Measurements from ENCODE around the gene RPL12.

Gene RPL12

DNA sequence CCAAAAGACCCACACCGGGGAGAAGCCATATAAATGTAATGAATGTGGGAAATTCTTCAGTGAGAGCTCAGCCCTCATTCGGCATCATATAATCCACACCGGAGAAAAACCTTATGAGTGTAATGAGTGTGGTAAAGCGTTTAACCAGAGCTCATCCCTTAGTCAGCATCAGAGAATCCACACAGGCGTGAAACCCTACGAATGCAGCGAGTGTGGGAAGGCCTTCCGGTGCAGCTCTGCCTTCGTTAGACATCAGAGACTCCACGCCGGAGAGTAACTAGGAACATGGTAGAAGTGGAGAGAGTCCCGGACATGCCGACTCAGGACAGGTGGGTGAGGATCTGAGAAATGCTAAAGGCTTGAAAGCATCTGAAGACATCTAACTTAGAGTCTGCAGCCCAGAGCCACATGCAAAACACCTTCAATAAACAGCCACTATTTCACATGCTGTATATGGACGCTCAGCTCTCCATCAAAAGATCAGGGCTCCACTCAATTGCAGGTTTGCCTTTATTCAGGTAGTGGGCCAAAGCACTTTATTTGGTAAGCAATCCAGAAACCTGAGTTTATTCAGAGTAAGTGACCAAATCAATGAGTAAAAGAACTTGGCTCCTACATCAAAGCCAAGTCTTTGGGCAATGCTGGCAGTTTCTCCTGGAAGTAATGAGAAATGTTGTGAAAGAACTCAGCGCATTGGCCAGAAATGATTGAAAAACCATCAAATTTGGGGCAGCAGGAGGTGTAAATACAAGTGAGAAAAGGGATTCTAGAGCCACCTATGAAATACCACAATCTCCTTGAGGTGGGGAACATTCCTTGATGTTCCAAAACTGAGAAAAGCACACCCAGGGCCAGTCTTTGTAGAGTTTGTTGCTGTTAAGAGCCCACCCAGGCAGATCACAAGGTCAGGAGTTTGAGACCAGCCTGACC is 6.0 kb downstream of the RPL12 start:
- in situ Hi-C loops (cut with MboI; ENCODE audit: low sequenced_read_pairs), result no loop called here

DNA sequence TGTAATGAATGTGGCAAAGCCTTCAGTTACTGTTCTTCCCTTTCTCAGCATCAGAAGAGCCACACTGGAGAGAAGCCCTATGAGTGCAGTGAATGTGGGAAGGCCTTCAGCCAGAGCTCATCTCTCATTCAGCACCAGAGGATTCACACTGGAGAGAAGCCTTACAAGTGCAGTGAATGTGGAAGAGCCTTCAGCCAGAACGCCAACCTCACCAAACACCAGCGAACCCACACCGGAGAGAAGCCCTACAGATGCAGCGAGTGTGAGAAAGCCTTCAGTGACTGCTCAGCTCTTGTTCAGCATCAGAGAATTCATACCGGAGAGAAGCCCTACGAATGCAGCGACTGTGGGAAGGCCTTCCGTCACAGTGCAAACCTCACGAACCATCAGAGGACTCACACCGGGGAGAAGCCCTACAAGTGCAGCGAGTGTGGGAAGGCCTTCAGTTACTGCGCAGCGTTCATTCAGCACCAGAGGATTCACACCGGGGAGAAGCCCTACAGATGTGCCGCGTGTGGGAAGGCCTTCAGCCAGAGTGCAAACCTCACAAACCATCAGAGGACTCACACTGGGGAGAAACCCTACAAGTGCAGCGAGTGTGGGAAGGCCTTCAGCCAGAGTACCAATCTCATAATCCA is 6.8 kb downstream of the RPL12 start:
- in situ Hi-C loops (cut with MboI; ENCODE audit: low sequenced_read_pairs), result no loop called here

GRCh38 chr9:127438394-127438793 is 12.8 kb downstream of the RPL12 start:
- in situ Hi-C loops (cut with MboI; ENCODE audit: low sequenced_read_pairs), result no loop called here

DNA sequence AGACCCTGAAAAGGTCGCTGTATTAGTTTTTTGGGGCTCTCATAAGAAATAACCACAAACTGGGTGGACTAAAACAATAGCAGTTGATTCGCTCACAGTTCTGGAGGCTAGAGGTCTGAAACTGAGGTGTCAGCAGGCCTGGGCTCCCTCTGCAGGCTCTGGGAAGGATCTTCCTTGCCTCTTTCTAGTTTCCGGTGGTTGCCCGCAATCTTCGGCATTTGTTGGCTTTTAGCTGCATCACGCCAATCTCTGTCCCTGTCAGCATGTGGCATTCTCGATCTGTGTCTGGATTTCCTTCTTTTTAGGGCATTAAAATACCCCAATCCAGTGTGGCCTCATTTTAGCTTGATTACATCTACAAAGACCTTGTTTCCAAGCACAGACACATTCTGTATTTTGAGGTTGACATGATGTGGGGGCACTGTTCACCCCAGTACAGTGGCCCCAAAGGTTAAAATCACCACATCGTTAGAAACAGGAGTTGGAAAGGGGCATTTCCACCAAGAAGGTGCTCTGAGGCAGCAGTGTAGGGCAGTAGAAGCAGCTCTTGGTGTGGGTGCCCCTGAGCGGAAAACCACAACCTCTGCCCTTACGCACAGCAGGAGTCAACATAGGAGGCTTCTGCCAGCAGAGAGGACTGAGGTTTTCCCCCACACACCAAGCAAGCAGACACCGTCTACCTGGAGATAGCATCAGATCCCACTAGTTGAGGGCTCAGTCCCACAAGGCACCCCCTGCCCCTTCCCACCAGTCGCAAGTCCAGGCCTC is 13.5 kb downstream of the RPL12 start:
- in situ Hi-C loops (cut with MboI; ENCODE audit: low sequenced_read_pairs), result no loop called here

DNA sequence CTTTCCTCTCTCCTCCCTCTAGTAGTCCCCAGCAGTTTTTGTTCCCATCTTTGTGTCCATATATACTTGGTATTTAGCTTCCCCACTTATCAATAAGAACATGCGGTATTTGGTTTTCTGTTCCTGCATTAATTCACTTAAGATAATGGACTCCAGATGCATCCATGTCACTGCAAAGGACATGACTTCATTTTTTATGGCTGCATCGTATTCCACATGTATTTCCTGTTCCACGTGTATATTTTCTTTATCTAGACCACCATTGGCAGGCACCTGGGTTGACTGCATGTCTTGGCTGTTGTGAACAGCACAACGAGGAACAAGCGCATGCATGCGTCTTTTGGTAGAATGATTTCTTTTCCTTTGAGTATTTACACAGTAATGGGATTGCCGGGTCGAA is 20.8 kb downstream of the RPL12 start:
- in situ Hi-C loops (cut with MboI; ENCODE audit: low sequenced_read_pairs), result no loop called here

DNA sequence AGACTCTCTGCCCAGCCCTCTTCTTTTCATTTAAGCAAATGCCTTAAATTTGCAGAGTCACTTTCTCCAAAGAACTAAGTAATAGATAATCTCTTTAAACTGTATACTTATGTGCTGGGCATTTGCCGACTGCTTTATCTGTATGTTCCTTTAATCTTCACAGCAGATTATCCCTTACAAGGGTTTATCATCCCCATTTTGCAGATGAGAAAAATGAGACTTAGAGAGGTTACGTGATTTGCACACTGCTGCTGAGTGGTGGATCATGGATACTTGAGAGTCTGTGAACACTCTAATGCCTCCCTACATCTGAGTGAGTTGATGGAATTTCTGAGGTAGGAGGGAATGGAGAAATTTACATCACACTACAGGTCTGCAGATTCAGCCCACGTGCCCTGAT is 22.9 kb downstream of the RPL12 start:
- in situ Hi-C loops (cut with MboI; ENCODE audit: low sequenced_read_pairs), result no loop called here

DNA sequence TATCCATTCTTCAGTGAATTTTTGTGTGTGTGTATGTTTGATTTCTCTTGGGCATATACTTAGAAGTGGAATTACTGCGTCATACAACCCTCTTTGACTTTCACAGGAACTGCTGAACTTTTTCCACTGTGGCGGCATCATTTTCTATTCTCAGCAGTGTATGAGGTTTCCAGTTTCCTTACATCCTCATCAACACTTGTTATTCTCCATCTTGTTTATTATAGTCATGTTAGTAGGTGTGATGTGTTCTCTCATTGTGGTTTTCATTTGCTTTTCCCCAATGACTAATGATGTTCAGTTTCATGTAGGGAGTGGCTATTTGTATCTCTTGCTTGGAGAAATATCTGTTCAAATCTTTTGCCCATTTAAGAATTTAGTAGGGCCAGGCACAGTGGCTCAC is 24.4 kb downstream of the RPL12 start:
- in situ Hi-C loops (cut with MboI; ENCODE audit: low sequenced_read_pairs), result no loop called here

GRCh38 chr9:127424676-127424999 is 26.6 kb downstream of the RPL12 start:
- in situ Hi-C loops (cut with MboI; ENCODE audit: low sequenced_read_pairs), result no loop called here

GRCh38 chr9:127423934-127424675 is 27.1 kb downstream of the RPL12 start, which contains the start of gene ZNF79:
TSS of gene ZNF79 (plus strand) at chr9:127424382. CDS start at chr9:127424788, 406 bp downstream.
- in situ Hi-C loops (cut with MboI; ENCODE audit: low sequenced_read_pairs), result no loop called here

- in situ Hi-C loops (cut with MboI; ENCODE audit: low sequenced_read_pairs), result no loop called here
Measured at GRCh38 chr9:127423476-127423933, 27.7 kb downstream of the RPL12 start.

DNA sequence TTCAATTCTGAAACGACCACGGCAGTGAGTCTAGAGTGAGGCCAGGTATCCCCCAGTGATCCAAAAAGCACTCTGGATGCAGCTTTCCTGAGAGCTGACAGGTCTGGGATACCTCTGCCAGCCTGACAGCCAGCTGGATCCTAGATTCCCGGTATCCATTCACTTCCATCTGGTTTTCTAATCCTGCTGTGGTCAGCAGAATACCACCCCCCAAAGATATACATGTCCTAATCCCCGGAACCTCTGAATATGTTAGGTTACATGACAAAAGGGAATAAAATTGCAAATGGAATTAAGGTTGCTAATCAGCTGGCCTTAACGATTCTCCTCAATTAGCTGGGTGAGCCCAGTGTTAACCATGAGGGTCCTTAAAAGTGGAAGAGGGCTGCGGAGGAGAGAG is 28.4 kb downstream of the RPL12 start:
- in situ Hi-C loops (cut with MboI; ENCODE audit: low sequenced_read_pairs), result no loop called here

DNA sequence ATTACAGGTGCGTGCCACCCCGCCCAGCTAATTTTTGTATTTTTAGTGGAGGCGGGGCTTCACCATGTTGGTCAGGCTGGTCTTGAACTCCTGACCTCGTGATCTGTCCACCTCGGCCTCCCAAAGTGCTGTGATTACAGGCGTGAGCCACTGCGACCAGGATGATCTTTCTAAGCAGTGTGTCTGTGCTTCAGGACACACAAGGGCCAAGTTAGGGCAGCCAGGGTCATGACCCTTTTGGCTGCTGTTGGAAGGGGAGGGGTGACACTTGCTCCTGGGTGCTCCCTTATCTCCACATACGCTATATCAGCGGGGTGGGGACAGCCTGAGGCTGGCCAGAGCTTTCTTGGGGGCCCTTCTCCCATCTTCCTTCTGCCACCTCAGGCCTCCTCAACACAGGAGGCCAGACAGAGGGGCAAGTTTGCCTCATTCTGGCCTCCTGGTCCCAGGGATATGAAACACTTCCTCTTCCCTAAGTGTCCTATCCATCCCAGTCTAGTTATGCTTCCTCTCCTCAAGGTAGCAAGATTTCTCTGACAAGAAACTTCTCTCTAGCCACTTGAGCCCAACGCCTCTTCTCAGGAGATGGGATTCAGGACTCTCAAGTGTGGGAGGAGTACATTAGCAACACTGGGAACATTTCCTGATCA is 28.9 kb downstream of the RPL12 start:
- in situ Hi-C loops (cut with MboI; ENCODE audit: low sequenced_read_pairs), result no loop called here

- in situ Hi-C loops (cut with MboI; ENCODE audit: low sequenced_read_pairs), result no loop called here
Measured at GRCh38 chr9:127421057-127421456, 30.1 kb downstream of the RPL12 start.

DNA sequence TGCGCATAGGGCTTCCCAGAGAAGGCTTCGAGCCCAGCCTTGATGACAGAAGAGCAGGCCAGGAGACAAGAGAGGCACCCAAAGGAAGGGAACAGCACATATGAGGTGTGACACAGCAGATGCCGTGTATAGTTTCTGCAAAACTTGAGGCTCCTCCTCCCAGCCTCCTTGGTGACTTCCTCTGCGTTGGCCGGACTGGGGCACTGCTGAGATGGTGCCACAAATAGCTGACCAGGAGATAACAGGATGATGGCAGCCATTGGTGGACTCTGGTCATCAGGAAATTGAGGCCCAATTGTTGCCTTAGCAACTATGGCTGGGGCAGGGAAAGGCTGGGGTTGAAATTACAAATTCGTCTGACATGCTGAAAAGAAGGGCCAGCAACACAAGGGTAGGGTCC is 31.9 kb downstream of the RPL12 start:
- in situ Hi-C loops (cut with MboI; ENCODE audit: low sequenced_read_pairs), result no loop called here

DNA sequence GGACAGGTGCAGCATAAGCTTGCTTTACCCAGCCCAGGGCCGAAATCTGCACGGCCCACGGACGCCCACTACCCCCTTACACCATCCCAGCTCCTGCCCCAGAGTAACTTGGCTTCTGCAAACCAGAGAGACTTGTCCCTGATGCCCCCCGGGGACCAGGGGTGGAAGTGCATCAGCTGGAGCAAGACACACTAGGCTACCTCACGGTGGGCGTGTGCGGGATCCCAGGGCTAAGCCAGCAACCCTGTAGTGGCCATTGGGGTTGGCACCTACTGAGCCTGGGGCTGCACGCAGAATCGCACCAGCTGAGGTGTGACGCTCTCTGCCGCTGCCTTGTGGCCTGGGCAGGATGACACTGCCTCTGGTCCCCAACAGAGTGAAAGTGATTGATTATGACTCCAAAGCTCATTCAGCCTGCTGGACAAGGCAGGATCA is 33.2 kb downstream of the RPL12 start:
- in situ Hi-C loops (cut with MboI; ENCODE audit: low sequenced_read_pairs), result no loop called here

- in situ Hi-C loops (cut with MboI; ENCODE audit: low sequenced_read_pairs), result no loop called here
Measured at GRCh38 chr9:127417131-127418036, 33.8 kb downstream of the RPL12 start.

GRCh38 chr9:127415657-127416056 is 35.5 kb downstream of the RPL12 start:
- in situ Hi-C loops (cut with MboI; ENCODE audit: low sequenced_read_pairs), result no loop called here

- in situ Hi-C loops (cut with MboI; ENCODE audit: low sequenced_read_pairs), result no loop called here
Measured at GRCh38 chr9:127415141-127415540, 36.1 kb downstream of the RPL12 start.

GRCh38 chr9:127411122-127411521 is 40.1 kb downstream of the RPL12 start:
- in situ Hi-C loops (cut with MboI; ENCODE audit: low sequenced_read_pairs), result no loop called here

All from HL-60/S4 (cell line).